K562 (cell line): ENCODE measurements around the gene CDC45. TPM values are rescaled to one million over a fixed set of nuclear protein-coding genes. Genes with fewer than 3 reads are reported as not detected.

Experiments used
- CHD1 ChIP-seq: fragments of 200-600 bp; sonication (generic); IDR thresholded peaks from one replicate; pipeline ENCODE4 v1.6.1; 2012; ENCODE audit warnings: mild to moderate bottlenecking, moderate library complexity, low read length, inconsistent platforms
- DMBX1 ChIP-seq: fragments of 250-450 bp; sonication (Bioruptor Pico); IDR thresholded peaks from 2 replicates; pipeline ENCODE4 v1.8.0; 2022; ENCODE audit warnings: inconsistent platforms, mild to moderate bottlenecking, moderate library complexity, borderline replicate concordance
- LEF1 ChIP-seq: fragments of 450-650 bp; IDR thresholded peaks from 2 replicates; pipeline ENCODE4 v1.6.1; 2016; ENCODE audit warnings: mild to moderate bottlenecking
- MBD1 ChIP-seq: fragments of 250-450 bp; sonication (Bioruptor Pico); IDR thresholded peaks from 2 replicates; pipeline ENCODE4 v1.8.0; 2022; ENCODE audit warnings: inconsistent platforms
- NELFE ChIP-seq: IDR thresholded peaks from 2 replicates; pipeline ENCODE4 v1.6.1; 2011; ENCODE audit warnings: mild to moderate bottlenecking; ENCODE audit not compliant: insufficient read depth, insufficient read length
- NFE2L1 ChIP-seq: fragments of 450-650 bp; IDR thresholded peaks from 2 replicates; pipeline ENCODE4 v1.6.1; 2016; ENCODE audit warnings: missing genetic modification characterization, low read depth, mild to moderate bottlenecking, missing compliant biosample characterization, moderate library complexity, borderline replicate concordance
- NFRKB ChIP-seq: fragments of 450-650 bp; IDR thresholded peaks from 2 replicates; pipeline ENCODE4 v1.6.1; 2016; ENCODE audit warnings: low read depth
- NR3C1 ChIP-seq: sonication (generic); formaldehyde crosslinking; IDR thresholded peaks from 2 replicates; pipeline ENCODE4 v1.8.1; 2022; ENCODE audit warnings: missing genetic modification reagents
- POLR2B ChIP-seq: fragments of 450-650 bp; IDR thresholded peaks from 2 replicates; pipeline ENCODE4 v1.6.1; 2018; ENCODE audit warnings: low read depth; ENCODE audit not compliant: partially characterized antibody
- RAD21 ChIP-seq, 2 experiments: fragments of 250-450 bp in 1 of 2; fragments of 450-650 bp in 1 of 2; sonication (Bioruptor Pico) in 1 of 2; formaldehyde crosslinking in 1 of 2; IDR thresholded peaks in 1 of 2; conservative IDR thresholded peaks in 1 of 2; 2 replicates each; pipeline versions ENCODE4 v1.4.0 to v1.8.0; 2020 to 2022; ENCODE audit warnings: mild to moderate bottlenecking in 2 of 2, moderate library complexity in 1 of 2
- RNF219 ChIP-seq: fragments of 250-450 bp; sonication (Bioruptor Pico); IDR thresholded peaks from 2 replicates; pipeline ENCODE4 v1.5.0; 2022; ENCODE audit warnings: mild to moderate bottlenecking
- SNRNP70 ChIP-seq: fragments of 200-400 bp; formaldehyde crosslinking; optimal IDR thresholded peaks from 2 replicates; pipeline ENCODE3; 2017; ENCODE audit warnings: low read depth, low read length
- SREBF2 ChIP-seq: sonication (generic); formaldehyde crosslinking; IDR thresholded peaks from 2 replicates; pipeline ENCODE4 v1.4.0; 2020; ENCODE audit warnings: mild to moderate bottlenecking, missing genetic modification reagents
- TAF15 ChIP-seq: fragments of 200-400 bp; formaldehyde crosslinking; IDR thresholded peaks from 2 replicates; pipeline ENCODE4 v1.6.1; 2017; ENCODE audit warnings: mild to moderate bottlenecking, low read depth, low read length, moderate library complexity
- TCF7L2 ChIP-seq: fragments of 150-350 bp; IDR thresholded peaks from 2 replicates; pipeline ENCODE4 v1.6.1; 2016; ENCODE audit warnings: low read depth, mild to moderate bottlenecking, low read length, moderate library complexity
- ZEB2 ChIP-seq: fragments of 450-650 bp; IDR thresholded peaks from 2 replicates; pipeline ENCODE4 v1.6.1; 2016
- ZKSCAN3 ChIP-seq: fragments of 250-450 bp; sonication (Bioruptor Pico); IDR thresholded peaks from 2 replicates; pipeline ENCODE4 v1.4.0; 2020
- ZNF584 ChIP-seq: fragments of 200-800 bp; sonication (Bioruptor generic); IDR thresholded peaks from 2 replicates; pipeline ENCODE4 v1.6.1; 2016; ENCODE audit warnings: low read depth, mild to moderate bottlenecking, missing genetic modification characterization, missing compliant biosample characterization
- ZNF764 ChIP-seq: fragments of 250-450 bp; sonication (Bioruptor Pico); IDR thresholded peaks from 2 replicates; pipeline ENCODE4 v1.4.0; 2020; ENCODE audit warnings: low read depth, mild to moderate bottlenecking, moderate library complexity
- polyA plus RNA-seq, 8 experiments: library from polyadenylated mRNA; depleted of rRNA in 4 of 8; stranded (reverse) in 5 of 8; unstranded in 3 of 8; fragments of >200 nt; fragmentation: Nextera tagmentation in 2 of 8; fragmentation: Illumina TruSeq in 1 of 8; extraction: Ambion mirVana in 2 of 8; extraction: Trizol in 1 of 8; gene quantifications; 2 replicates each; pipeline versions ENCODE4 v1.2.1 to v1.2.3, GENCODE V29; 2011 to 2014; ENCODE audit warnings: inconsistent platforms in 1 of 8, missing spikeins in 1 of 8
- total RNA-seq, 7 experiments: library from RNA; depleted of rRNA in 6 of 7; stranded (reverse); fragments of >200 nt in 6 of 7; fragmentation: Illumina TruSeq in 2 of 7; extraction: Trizol in 2 of 7; gene quantifications; 2 replicates each; pipeline versions ENCODE4 v1.2.1 to v1.2.3, GENCODE V29; 2011 to 2021; ENCODE audit warnings: low replicate concordance in 1 of 7
- TF ChIP-seq, protein P1 (sequence below): fragments of 450-650 bp; formaldehyde crosslinking; IDR thresholded peaks from 2 replicates; pipeline ENCODE4 v1.4.0; 2020; ENCODE audit warnings: mild to moderate bottlenecking, moderate library complexity
- TF ChIP-seq, protein P2 (sequence below): sonication (generic); formaldehyde crosslinking; IDR thresholded peaks from 2 replicates; pipeline ENCODE4 v1.8.0; 2023; ENCODE audit warnings: mild to moderate bottlenecking, missing genetic modification reagents
- TF ChIP-seq, protein P3 (sequence below): sonication (generic); formaldehyde crosslinking; IDR thresholded peaks from 2 replicates; pipeline ENCODE4 v1.9.0; 2022; ENCODE audit warnings: mild to moderate bottlenecking, missing genetic modification reagents

Gene CDC45
- total and polyA plus RNA-seq, 9 of the 15 experiments (the other 6 are each of a cell fraction or from before 2014, with no cell fraction given), result 251 to 580 (median 410) TPM

GRCh38 chr22:19448739-19449421 is 30.8 kb upstream of the CDC45 start (continued):
- TF ChIP-seq, protein P1, sequence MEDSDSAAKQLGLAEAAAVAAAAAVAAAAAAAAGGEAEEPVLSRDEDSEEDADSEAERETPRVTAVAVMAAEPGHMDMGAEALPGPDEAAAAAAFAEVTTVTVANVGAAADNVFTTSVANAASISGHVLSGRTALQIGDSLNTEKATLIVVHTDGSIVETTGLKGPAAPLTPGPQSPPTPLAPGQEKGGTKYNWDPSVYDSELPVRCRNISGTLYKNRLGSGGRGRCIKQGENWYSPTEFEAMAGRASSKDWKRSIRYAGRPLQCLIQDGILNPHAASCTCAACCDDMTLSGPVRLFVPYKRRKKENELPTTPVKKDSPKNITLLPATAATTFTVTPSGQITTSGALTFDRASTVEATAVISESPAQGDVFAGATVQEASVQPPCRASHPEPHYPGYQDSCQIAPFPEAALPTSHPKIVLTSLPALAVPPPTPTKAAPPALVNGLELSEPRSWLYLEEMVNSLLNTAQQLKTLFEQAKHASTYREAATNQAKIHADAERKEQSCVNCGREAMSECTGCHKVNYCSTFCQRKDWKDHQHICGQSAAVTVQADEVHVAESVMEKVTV (CRISPR knock-in tag), result no peak
- no peak for TF ChIP-seq DMBX1 (CRISPR knock-in tag)
- no peak for TF ChIP-seq TAF15
- TF ChIP-seq SREBF2 (CRISPR knock-in tag), result no peak
- TF ChIP-seq SNRNP70, result no peak
- TF ChIP-seq NFE2L1 (tag), result no peak
- TF ChIP-seq ZEB2, result no peak
- peak; percentile 52 for TF ChIP-seq POLR2B
- TF ChIP-seq, protein P2, sequence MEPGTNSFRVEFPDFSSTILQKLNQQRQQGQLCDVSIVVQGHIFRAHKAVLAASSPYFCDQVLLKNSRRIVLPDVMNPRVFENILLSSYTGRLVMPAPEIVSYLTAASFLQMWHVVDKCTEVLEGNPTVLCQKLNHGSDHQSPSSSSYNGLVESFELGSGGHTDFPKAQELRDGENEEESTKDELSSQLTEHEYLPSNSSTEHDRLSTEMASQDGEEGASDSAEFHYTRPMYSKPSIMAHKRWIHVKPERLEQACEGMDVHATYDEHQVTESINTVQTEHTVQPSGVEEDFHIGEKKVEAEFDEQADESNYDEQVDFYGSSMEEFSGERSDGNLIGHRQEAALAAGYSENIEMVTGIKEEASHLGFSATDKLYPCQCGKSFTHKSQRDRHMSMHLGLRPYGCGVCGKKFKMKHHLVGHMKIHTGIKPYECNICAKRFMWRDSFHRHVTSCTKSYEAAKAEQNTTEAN (CRISPR knock-in tag), result no peak
- TF ChIP-seq TCF7L2, result no peak
- no peak for TF ChIP-seq ZNF764 (CRISPR knock-in tag)
- TF ChIP-seq NELFE, result no peak
- no peak for TF ChIP-seq ZNF584 (CRISPR knock-in tag)
- TF ChIP-seq RNF219 (CRISPR knock-in tag), result no peak
- TF ChIP-seq, protein P3, sequence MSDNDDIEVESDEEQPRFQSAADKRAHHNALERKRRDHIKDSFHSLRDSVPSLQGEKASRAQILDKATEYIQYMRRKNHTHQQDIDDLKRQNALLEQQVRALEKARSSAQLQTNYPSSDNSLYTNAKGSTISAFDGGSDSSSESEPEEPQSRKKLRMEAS (CRISPR knock-in tag), result no peak
- TF ChIP-seq ZKSCAN3 (CRISPR knock-in tag), result no peak
- no peak for TF ChIP-seq CHD1
- no peak for TF ChIP-seq MBD1 (CRISPR knock-in tag)
- TF ChIP-seq NFRKB, result no peak
- TF ChIP-seq RAD21 (CRISPR knock-in tag; conservative IDR thresholded peaks at IDR 0.05 in 1 of 2, IDR thresholded peaks at IDR 0.05 in 1 of 2), result 0 out of 4 replicates have a peak, but pooled peaks of 1 of the 2 experiments have one; percentile 2
- no peak for TF ChIP-seq LEF1
- TF ChIP-seq NR3C1 (CRISPR knock-in tag), result no peak
